ENCODE measurements around the gene TEKT2.
A peak's percentile ranks its signal among the peaks of the same experiment; 100 is the strongest.

Gene TEKT2

GRCh38 chr1:36070349-36070748, 13.5 kb upstream of the TEKT2 start:
- H3K27ac ChIP-seq (ENCODE audit: insufficient read depth, low read depth, low read length, poor library complexity, severe bottlenecking), result no peak overlapping the region
- WGBS, 2 experiments, result 85 to 91% methylated on average over 2 of the region's 2 CpGs
- no peaks in the 10 kb centered on the region for H3K9me3 ChIP-seq (ENCODE audit: control insufficient read depth, low read length)
- no peaks in the 10 kb centered on the region for H3K36me3 ChIP-seq (ENCODE audit: control insufficient read depth, insufficient read depth, low read length)
- no peaks in the 10 kb centered on the region for H3K27me3 ChIP-seq (ENCODE audit: control insufficient read depth, insufficient read depth, low read length, poor library complexity, severe bottlenecking)
- H3K4me1 ChIP-seq (ENCODE audit: control insufficient read depth, insufficient read depth, low read length), result no peaks in the 10 kb centered on the region
- H3K4me3 ChIP-seq (ENCODE audit: insufficient read depth, low read depth, low read length), result no peak overlapping the region

DNA sequence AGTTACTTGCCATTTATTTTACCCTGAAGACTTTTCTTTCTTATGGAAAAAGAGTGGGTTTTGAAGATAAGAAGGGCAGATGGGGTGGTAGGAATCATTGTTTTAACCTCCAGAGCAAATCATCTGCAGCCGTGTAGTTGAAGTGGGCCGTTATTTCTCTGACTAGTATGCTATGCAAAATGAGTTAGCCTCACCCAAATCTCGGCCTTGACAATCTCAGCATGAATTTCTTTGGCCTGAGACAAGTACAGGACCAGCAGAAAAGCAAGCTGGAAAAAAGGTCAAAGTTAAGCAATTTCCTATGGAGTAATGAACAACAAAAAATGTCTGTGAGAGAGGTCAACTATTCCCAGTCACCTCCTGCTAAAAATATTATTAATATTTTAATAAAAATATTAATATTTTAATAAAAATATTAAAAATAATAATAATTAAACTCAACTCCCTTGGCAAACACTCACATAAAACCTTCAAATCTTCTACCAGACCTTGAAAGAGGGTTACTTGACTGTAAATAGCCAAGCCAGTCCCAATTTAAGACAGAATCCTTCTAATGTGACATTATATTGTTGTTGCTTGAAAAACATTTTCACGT, 6.8 kb upstream of the TEKT2 start:
- Histone ChIP-seq H3K36me3 (ENCODE audit: control insufficient read depth, insufficient read depth, low read length) (no peaks in the 10 kb centered on the region), H3K4me1 (ENCODE audit: control insufficient read depth, insufficient read depth, low read length) (no peaks in the 10 kb centered on the region), H3K4me3 (ENCODE audit: insufficient read depth, low read depth, low read length) (no peak overlapping the region), H3K27ac (ENCODE audit: insufficient read depth, low read depth, low read length, poor library complexity, severe bottlenecking) (no peak overlapping the region), H3K27me3 (ENCODE audit: control insufficient read depth, insufficient read depth, low read length, poor library complexity, severe bottlenecking) (no peaks in the 10 kb centered on the region), H3K9me3 (ENCODE audit: control insufficient read depth, low read length) (no peaks in the 10 kb centered on the region)
- 79 to 89% methylated on average over 4 of the region's 4 CpGs for WGBS, 2 experiments

DNA sequence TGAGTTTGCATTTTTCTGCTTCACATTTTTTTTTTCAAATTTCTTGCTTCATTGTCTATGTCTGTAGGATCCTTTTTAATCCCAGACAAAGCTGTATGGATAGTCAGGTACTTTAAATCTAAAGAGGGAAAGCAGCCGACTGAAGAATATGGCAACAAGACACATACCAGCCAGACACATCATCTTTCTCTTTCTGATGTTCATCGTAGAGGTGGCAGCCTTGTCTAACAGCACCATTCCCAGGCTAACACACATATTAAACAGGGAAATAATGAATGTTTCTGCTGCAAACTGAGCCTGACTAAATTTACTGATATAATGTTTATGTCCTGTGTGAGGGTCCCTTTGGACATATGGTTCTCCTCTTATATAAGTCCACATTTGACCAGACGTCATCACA, 3.7 kb upstream of the TEKT2 start:
- no peak overlapping the region for H3K4me3 ChIP-seq (ENCODE audit: insufficient read depth, low read depth, low read length)
- H3K36me3 ChIP-seq (ENCODE audit: control insufficient read depth, insufficient read depth, low read length), result no peaks in the 10 kb centered on the region
- no peaks in the 10 kb centered on the region for H3K9me3 ChIP-seq (ENCODE audit: control insufficient read depth, low read length)
- WGBS, 2 experiments, result 79 to 89% methylated on average over 3 of the region's 3 CpGs
- peaks cover 8% of the 10 kb centered on the region for H3K4me1 ChIP-seq (ENCODE audit: control insufficient read depth, insufficient read depth, low read length)
- H3K27ac ChIP-seq (ENCODE audit: insufficient read depth, low read depth, low read length, poor library complexity, severe bottlenecking), result no peak overlapping the region
- peaks cover 3% of the 10 kb centered on the region for H3K27me3 ChIP-seq (ENCODE audit: control insufficient read depth, insufficient read depth, low read length, poor library complexity, severe bottlenecking)

- Histone ChIP-seq H3K27ac (ENCODE audit: insufficient read depth, low read depth, low read length, poor library complexity, severe bottlenecking) (no peak overlapping the region), H3K4me3 (ENCODE audit: insufficient read depth, low read depth, low read length) (no peak overlapping the region), H3K9me3 (ENCODE audit: control insufficient read depth, low read length) (no peaks in the 10 kb centered on the region), H3K36me3 (ENCODE audit: control insufficient read depth, insufficient read depth, low read length) (no peaks in the 10 kb centered on the region), H3K27me3 (ENCODE audit: control insufficient read depth, insufficient read depth, low read length, poor library complexity, severe bottlenecking) (peaks cover 3% of the 10 kb centered on the region), H3K4me1 (ENCODE audit: control insufficient read depth, insufficient read depth, low read length) (peaks cover 8% of the 10 kb centered on the region)
- 89 to 93% methylated on average over 6 of the region's 6 CpGs for WGBS, 2 experiments
Measured at GRCh38 chr1:36080801-36081200, 3.1 kb upstream of the TEKT2 start.

DNA sequence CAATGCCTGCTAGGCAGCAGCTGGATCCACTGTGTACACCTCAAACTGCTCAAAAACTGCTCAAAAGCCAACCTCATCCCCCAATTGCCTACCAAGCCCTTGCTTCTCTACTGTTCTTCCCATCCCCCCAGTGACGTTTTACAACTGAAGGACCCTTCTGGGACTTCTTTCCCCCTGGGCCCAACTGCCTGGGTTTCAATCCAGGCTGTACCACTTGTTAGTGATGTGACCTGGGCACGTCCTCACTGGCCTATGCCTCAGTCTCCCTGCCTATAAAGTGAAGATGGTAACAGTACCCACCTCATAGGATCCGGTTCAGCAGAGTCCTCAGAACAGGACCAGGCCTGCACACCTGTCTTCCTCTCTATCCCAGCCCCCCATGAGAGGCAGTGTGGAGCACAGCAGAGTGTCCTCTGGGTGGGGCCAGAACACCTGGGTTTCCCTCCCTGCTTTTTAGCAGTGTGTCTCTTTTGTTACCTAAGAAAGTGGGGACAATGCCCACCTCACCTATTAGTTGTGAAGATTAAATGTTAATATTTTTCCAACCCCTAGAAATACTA, 1.9 kb upstream of the TEKT2 start:
- Histone ChIP-seq H3K27ac (ENCODE audit: insufficient read depth, low read depth, low read length, poor library complexity, severe bottlenecking) (no peak overlapping the region), H3K4me3 (ENCODE audit: insufficient read depth, low read depth, low read length) (no peak overlapping the region), H3K36me3 (ENCODE audit: control insufficient read depth, insufficient read depth, low read length) (no peaks in the 10 kb centered on the region), H3K27me3 (ENCODE audit: control insufficient read depth, insufficient read depth, low read length, poor library complexity, severe bottlenecking) (peaks cover 3% of the 10 kb centered on the region), H3K4me1 (ENCODE audit: control insufficient read depth, insufficient read depth, low read length) (peaks cover 8% of the 10 kb centered on the region), H3K9me3 (ENCODE audit: control insufficient read depth, low read length) (no peaks in the 10 kb centered on the region)
- 75 to 80% methylated on average over 3 of the region's 3 CpGs for WGBS, 2 experiments

GRCh38 chr1:36083219-36083618, 675 bp upstream of the TEKT2 start:
- Histone ChIP-seq H3K36me3 (ENCODE audit: control insufficient read depth, insufficient read depth, low read length) (peaks cover 5% of the 10 kb centered on the region), H3K9me3 (ENCODE audit: control insufficient read depth, low read length) (no peaks in the 10 kb centered on the region), H3K4me3 (ENCODE audit: insufficient read depth, low read depth, low read length) (no peak overlapping the region), H3K27ac (ENCODE audit: insufficient read depth, low read depth, low read length, poor library complexity, severe bottlenecking) (no peak overlapping the region), H3K27me3 (ENCODE audit: control insufficient read depth, insufficient read depth, low read length, poor library complexity, severe bottlenecking) (peaks cover 3% of the 10 kb centered on the region), H3K4me1 (ENCODE audit: control insufficient read depth, insufficient read depth, low read length) (peaks cover 8% of the 10 kb centered on the region)
- 86 to 88% methylated on average over 13 of the region's 13 CpGs for WGBS, 2 experiments

DNA sequence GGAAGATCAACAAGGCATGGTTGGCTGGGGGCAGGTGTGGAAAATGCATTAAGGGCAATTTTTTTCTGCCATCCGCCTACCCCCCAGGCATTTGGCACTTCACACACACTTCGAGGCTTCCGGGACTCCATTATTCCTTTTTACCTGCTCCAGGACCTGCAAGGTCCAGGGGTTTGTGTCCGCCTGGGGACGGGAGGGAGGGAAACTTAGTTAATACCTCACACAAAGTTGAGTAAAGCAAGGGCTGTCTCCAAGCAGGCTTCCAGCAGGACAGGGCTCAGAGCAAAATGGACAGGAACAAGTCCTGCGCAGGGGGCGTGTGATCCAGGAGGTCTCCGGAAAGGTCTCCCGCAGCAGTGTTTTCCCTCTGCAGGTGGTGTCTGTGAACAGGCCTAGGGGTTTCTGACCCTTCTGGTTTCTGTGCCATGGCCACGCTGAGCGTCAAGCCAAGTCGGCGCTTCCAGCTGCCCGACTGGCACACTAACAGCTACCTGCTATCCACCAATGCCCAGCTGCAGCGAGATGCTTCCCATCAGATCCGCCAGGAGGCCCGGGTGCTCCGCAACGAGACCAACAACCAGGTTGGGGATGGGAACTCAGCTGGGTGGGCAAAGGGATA, 712 bp downstream of the TEKT2 start:
- Histone ChIP-seq H3K27ac (ENCODE audit: insufficient read depth, low read depth, low read length, poor library complexity, severe bottlenecking) (peak overlapping the region; percentile 80), H3K36me3 (ENCODE audit: control insufficient read depth, insufficient read depth, low read length) (peaks cover 5% of the 10 kb centered on the region)
- 72 to 73% methylated on average over 19 of the region's 19 CpGs for WGBS, 2 experiments

DNA sequence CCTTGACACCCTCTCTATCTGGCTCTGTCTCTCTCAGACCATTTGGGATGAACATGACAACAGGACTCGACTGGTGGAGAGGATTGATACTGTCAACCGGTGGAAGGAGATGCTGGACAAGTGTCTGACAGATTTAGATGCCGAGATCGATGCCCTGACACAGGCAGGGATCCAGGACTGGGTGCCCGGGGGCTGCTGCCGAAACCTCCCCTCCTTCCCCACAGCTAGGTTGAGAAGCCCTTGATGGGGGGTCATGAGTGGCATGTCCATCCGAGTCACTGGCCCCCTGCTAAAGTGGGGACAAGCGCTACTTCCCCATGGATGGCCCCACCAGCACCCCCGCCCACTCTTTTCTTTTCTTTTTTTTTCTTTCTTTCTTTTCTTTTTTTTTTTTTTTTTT, 1.2 kb downstream of the TEKT2 start:
- 94 to 96% methylated on average over 9 of the region's 9 CpGs for WGBS, 2 experiments
- H3K9me3 ChIP-seq (ENCODE audit: control insufficient read depth, low read length), result no peaks in the 10 kb centered on the region
- H3K4me3 ChIP-seq (ENCODE audit: insufficient read depth, low read depth, low read length), result peak overlapping the region; percentile 70
- H3K27me3 ChIP-seq (ENCODE audit: control insufficient read depth, insufficient read depth, low read length, poor library complexity, severe bottlenecking), result peaks cover 3% of the 10 kb centered on the region
- no peak overlapping the region for H3K27ac ChIP-seq (ENCODE audit: insufficient read depth, low read depth, low read length, poor library complexity, severe bottlenecking)
- peaks cover 16% of the 10 kb centered on the region for H3K4me1 ChIP-seq (ENCODE audit: control insufficient read depth, insufficient read depth, low read length)
- peaks cover 6% of the 10 kb centered on the region for H3K36me3 ChIP-seq (ENCODE audit: control insufficient read depth, insufficient read depth, low read length)

More for the DNA sequence above, 712 bp downstream of the TEKT2 start:
- Histone ChIP-seq H3K4me3 (ENCODE audit: insufficient read depth, low read depth, low read length) (peak overlapping the region; percentile 70), H3K9me3 (ENCODE audit: control insufficient read depth, low read length) (no peaks in the 10 kb centered on the region), H3K27me3 (ENCODE audit: control insufficient read depth, insufficient read depth, low read length, poor library complexity, severe bottlenecking) (peaks cover 3% of the 10 kb centered on the region), H3K4me1 (ENCODE audit: control insufficient read depth, insufficient read depth, low read length) (peaks cover 11% of the 10 kb centered on the region)

DNA sequence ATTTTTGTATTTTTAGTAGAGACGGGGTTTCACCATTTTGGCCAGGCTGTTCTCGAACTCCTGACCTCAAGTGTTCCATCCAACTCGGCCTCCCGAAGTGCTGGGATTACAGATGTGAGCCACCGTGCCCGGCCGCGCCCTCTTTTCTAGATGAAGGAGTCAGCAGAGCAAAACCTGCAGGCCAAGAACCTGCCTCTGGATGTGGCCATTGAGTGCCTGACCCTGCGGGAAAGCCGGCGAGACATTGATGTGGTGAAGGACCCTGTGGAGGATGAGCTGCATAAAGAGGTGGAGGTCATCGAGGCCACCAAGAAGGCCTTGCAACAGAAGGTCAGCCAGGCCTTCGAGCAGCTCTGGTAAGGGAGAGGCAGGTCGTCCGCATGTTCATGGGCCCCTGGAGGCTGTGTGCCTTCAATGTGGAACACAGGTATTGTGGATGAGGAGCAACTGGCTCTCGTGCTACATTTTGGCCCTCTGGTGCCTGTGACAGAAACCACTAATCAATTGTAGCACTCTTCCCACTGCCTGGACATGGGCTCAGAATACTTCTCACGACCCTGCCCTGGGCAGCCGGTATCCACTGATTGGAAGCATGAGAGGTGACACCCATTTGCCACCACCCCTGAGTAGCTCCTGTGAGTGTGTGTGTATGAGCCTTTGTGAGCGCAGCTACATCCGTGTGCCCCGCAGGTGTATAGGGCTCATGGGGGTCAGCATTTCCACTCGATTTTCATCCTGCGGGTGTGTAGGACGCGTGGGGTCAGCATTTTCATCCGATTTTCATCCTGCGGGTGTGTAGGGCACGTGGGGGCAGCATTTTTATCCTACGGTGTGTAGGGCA, 2.0 kb downstream of the TEKT2 start:
- Histone ChIP-seq H3K27ac (ENCODE audit: insufficient read depth, low read depth, low read length, poor library complexity, severe bottlenecking) (no peak overlapping the region), H3K27me3 (ENCODE audit: control insufficient read depth, insufficient read depth, low read length, poor library complexity, severe bottlenecking) (peaks cover 3% of the 10 kb centered on the region), H3K36me3 (ENCODE audit: control insufficient read depth, insufficient read depth, low read length) (peaks cover 9% of the 10 kb centered on the region), H3K9me3 (ENCODE audit: control insufficient read depth, low read length) (no peaks in the 10 kb centered on the region), H3K4me1 (ENCODE audit: control insufficient read depth, insufficient read depth, low read length) (peaks cover 16% of the 10 kb centered on the region), H3K4me3 (ENCODE audit: insufficient read depth, low read depth, low read length) (no peak overlapping the region)
- 93% methylated on average over 29 of the region's 29 CpGs for WGBS, 2 experiments

All from ectodermal cell (in vitro differentiated cells).